Measurements from ENCODE around the gene CRHR1.

DNA sequence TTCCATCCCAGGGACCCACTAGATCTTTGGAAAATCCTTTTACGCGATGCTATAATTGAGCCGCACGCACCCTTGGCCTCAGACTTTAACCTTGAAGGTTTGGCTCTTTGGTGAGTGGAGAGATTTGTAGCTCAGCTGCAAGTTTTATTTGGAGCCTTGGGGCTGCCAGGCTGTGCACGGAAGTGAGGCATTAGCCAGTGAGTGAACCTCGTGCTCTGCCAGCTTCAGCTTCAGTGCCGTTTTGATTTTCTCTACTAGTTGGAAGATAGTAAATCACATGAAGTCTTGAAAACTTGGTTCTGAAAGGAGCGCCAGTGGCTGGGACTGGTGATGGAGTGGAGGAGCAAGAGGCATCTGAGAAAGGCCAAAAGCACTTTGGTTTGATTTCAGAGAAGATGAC is 17.3 kb downstream of the CRHR1 start:
- no peak for TF ChIP-seq CTCF (IDR thresholded peaks at IDR 0.05; ENCODE audit: insufficient read depth, low read length)
- TF ChIP-seq POLR2AphosphoS5 (IDR thresholded peaks at IDR 0.05; ENCODE audit: low read depth): no peak

Measured in HL-60 (cell line).